Measurements from ENCODE around the gene STX11. TPM values are rescaled to one million over a fixed set of nuclear protein-coding genes. Genes with fewer than 3 reads are reported as not detected.

The STX11 gene
- polyA plus RNA-seq, 2 of the 4 experiments (the other 2 are of a cell fraction), result 0.36 to 0.78 TPM

DNA sequence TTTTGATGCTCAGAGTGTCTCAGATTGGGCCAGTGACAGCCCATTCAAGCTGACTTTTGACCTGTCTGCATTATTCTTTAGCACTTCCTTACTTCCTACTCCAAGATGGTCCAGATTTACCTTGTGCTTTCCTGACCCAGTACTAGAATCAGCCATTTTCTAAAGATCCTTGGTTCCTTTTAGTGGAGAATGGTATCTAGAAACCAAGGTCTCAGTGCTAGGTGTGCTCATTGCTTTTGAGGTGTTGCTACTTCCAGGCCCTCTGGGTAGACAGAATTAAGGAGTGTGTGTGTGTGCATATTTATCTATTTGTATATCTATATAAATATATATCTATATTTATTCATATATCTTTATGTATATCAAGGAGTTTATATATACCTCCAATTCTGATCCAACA, 67.5 kb downstream of the STX11 start:
- Histone ChIP-seq H3K27ac (no peak overlapping the region), H3K4me2 (no peak overlapping the region), H3K9me3 (peaks cover 6% of the 10 kb centered on the region; the same call in 1 of the 3 replicates), H3K4me3 (no peak overlapping the region), H3K4me1 (peaks cover 8% of the 10 kb centered on the region)
- TF ChIP-seq MYC (IDR thresholded peaks at IDR 0.05; ENCODE audit: borderline replicate concordance, low read length) (no peak), GATA3 (IDR thresholded peaks at IDR 0.05; ENCODE audit: borderline replicate concordance) (no peak), SREBF2 (IDR thresholded peaks at IDR 0.05) (no peak), POLR2AphosphoS2 (conservative IDR thresholded peaks at IDR 0.05; ENCODE audit: low read length) (no peak), RNF2 (IDR thresholded peaks at IDR 0.05; ENCODE audit: borderline replicate concordance, low read depth) (no peak), MAFK (IDR thresholded peaks at IDR 0.05; ENCODE audit: partially characterized antibody) (no peak), RARB (CRISPR knock-in tag; IDR thresholded peaks at IDR 0.05) (no peak), RAD21 (conservative IDR thresholded peaks at IDR 0.05 in 1 of 2, IDR thresholded peaks at IDR 0.05 in 1 of 2) (no peak), NPAS2 (CRISPR knock-in tag; IDR thresholded peaks at IDR 0.05; ENCODE audit: borderline replicate concordance) (no peak)
- TF ChIP-seq, protein P1, sequence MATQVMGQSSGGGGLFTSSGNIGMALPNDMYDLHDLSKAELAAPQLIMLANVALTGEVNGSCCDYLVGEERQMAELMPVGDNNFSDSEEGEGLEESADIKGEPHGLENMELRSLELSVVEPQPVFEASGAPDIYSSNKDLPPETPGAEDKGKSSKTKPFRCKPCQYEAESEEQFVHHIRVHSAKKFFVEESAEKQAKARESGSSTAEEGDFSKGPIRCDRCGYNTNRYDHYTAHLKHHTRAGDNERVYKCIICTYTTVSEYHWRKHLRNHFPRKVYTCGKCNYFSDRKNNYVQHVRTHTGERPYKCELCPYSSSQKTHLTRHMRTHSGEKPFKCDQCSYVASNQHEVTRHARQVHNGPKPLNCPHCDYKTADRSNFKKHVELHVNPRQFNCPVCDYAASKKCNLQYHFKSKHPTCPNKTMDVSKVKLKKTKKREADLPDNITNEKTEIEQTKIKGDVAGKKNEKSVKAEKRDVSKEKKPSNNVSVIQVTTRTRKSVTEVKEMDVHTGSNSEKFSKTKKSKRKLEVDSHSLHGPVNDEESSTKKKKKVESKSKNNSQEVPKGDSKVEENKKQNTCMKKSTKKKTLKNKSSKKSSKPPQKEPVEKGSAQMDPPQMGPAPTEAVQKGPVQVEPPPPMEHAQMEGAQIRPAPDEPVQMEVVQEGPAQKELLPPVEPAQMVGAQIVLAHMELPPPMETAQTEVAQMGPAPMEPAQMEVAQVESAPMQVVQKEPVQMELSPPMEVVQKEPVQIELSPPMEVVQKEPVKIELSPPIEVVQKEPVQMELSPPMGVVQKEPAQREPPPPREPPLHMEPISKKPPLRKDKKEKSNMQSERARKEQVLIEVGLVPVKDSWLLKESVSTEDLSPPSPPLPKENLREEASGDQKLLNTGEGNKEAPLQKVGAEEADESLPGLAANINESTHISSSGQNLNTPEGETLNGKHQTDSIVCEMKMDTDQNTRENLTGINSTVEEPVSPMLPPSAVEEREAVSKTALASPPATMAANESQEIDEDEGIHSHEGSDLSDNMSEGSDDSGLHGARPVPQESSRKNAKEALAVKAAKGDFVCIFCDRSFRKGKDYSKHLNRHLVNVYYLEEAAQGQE (IDR thresholded peaks at IDR 0.05), result no peak
- TF ChIP-seq, protein P2, sequence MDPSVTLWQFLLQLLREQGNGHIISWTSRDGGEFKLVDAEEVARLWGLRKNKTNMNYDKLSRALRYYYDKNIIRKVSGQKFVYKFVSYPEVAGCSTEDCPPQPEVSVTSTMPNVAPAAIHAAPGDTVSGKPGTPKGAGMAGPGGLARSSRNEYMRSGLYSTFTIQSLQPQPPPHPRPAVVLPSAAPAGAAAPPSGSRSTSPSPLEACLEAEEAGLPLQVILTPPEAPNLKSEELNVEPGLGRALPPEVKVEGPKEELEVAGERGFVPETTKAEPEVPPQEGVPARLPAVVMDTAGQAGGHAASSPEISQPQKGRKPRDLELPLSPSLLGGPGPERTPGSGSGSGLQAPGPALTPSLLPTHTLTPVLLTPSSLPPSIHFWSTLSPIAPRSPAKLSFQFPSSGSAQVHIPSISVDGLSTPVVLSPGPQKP (IDR thresholded peaks at IDR 0.05; ENCODE audit: low read depth, low read length), result no peak
- FAIRE-seq (no peak), ATAC-seq (no peak), DNase-seq (ENCODE audit: low read depth in 1 of 2, low spot score in 1 of 2) (no peak)
- ChIA-PET POLR2A (no interaction called here), CTCF (interaction anchor here (0.9 to 1.3 kb wide), 3 partner anchors 53 to 259 kb away, joined by 3 to 4 read pairs (median 3); no protein-coding TSS in a partner anchor)

DNA sequence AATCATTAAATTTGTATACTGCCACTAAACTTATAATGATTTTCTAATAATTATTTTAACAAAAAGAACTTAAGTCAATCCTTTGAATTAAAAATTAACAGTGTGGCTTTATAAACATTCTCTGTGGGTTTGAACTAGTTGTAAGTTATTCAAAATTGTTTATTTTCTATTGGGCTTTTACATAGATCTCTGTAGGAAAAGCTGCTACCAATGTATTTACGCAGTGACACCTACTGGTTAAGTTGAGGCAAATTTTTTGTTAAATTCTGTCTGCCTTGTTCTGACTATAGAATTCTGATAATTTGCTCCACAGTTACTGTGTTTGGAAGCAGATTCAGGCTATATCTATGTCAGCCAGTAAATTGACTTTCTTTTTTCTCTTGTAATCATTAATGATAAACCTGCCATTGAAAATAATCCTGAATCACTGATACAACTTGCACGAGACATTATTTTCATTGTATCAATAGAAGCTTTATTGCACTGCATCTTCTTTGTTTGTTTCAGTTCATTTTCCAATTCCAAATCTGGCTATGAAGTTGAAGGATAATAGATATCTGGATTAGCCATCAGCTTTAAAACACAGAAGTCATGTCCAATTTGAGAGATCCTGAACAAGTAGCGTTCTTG, 68.9 kb downstream of the STX11 start:
- CTCF ChIA-PET, result interaction anchor here (0.6 to 1.7 kb wide), 8 partner anchors 10 to 327 kb away, joined by 3 to 7 read pairs (median 3); partner anchors contain the start of gene STX11
- no peak overlapping the region for H3K27ac ChIP-seq
- DNase-seq (ENCODE audit: low read depth in 1 of 2, low spot score in 1 of 2) (peak; percentile 18 to 44), FAIRE-seq (no peak), ATAC-seq (no peak)
- 0 out of 3 replicates have a peak, but pooled peaks cover 2% of the 10 kb centered on the region for H3K9me3 ChIP-seq
- H3K4me1 ChIP-seq, result peaks cover 8% of the 10 kb centered on the region
- WGBS (ENCODE audit: missing lambda C conversion rate), result 66% methylated on average over 3 of the region's 3 CpGs
- H3K4me3 ChIP-seq, result no peak overlapping the region
- TF ChIP-seq, protein P3, sequence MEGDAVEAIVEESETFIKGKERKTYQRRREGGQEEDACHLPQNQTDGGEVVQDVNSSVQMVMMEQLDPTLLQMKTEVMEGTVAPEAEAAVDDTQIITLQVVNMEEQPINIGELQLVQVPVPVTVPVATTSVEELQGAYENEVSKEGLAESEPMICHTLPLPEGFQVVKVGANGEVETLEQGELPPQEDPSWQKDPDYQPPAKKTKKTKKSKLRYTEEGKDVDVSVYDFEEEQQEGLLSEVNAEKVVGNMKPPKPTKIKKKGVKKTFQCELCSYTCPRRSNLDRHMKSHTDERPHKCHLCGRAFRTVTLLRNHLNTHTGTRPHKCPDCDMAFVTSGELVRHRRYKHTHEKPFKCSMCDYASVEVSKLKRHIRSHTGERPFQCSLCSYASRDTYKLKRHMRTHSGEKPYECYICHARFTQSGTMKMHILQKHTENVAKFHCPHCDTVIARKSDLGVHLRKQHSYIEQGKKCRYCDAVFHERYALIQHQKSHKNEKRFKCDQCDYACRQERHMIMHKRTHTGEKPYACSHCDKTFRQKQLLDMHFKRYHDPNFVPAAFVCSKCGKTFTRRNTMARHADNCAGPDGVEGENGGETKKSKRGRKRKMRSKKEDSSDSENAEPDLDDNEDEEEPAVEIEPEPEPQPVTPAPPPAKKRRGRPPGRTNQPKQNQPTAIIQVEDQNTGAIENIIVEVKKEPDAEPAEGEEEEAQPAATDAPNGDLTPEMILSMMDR (IDR thresholded peaks at IDR 0.05), result peak; percentile 56
- TF ChIP-seq CEBPB (IDR thresholded peaks at IDR 0.05) (no peak), RAD21 (conservative IDR thresholded peaks at IDR 0.05 in 1 of 2, IDR thresholded peaks at IDR 0.05 in 1 of 2) (peak; percentile 54 to 57; a peak in 4 of 5 replicates), SMC3 (IDR thresholded peaks at IDR 0.05) (peak; percentile 49)
- TF ChIP-seq, protein P1 (IDR thresholded peaks at IDR 0.05), result no peak
- POLR2A ChIA-PET, result no interaction called here
- H3K4me2 ChIP-seq, result no peak overlapping the region

Data from A549 (cell line).